Fibroblast of lung (primary cell): Measurements from ENCODE around the gene MARK3. TPM values are rescaled to one million over a fixed set of nuclear protein-coding genes. Genes with fewer than 3 reads are reported as not detected.

Source experiments
- DNase-seq, 2 donors: peaks; one replicate each; pipeline versions ENCODE4 v3.0.0 to v3.0.0-alpha.2; 2010; ENCODE audit warnings: low read depth in 2 of 2
- H2AFZ ChIP-seq: 2 replicates; pipeline ENCODE4 v1.5.1; 2012; ENCODE audit warnings: low read length, control low read depth, inconsistent platforms
- H3K27ac ChIP-seq: 2 replicates; pipeline ENCODE4 v1.5.1; 2011; ENCODE audit warnings: low read length, control low read depth; ENCODE audit not compliant: insufficient read depth
- H3K27me3 ChIP-seq: 2 replicates; pipeline ENCODE4 v1.5.1; 2011; ENCODE audit warnings: mild to moderate bottlenecking, low read length; ENCODE audit not compliant: control insufficient read depth, insufficient read depth
- H3K36me3 ChIP-seq: 2 replicates; pipeline ENCODE4 v1.5.1; 2011; ENCODE audit warnings: low read length; ENCODE audit not compliant: control insufficient read depth, insufficient read depth
- H3K4me1 ChIP-seq: 2 replicates; pipeline ENCODE4 v1.5.1; 2011; ENCODE audit warnings: low read length; ENCODE audit not compliant: control insufficient read depth, insufficient read depth; ENCODE audit errors: extremely low read depth
- H3K4me2 ChIP-seq: 2 replicates; pipeline ENCODE4 v1.5.1; 2011; ENCODE audit warnings: low read length, control low read depth; ENCODE audit not compliant: insufficient read depth; ENCODE audit errors: extremely low read depth
- H3K4me3 ChIP-seq, 4 experiments: fragments of 200-600 bp in 1 of 4; sonication (generic) in 1 of 4; replicated peaks in 1 of 4; 2 replicates each; pipeline ENCODE4 v1.5.1; 2011 to 2016; ENCODE audit warnings: low read length in 4 of 4, low read depth in 3 of 4, mild to moderate bottlenecking in 3 of 4, control low read depth in 2 of 4, inconsistent platforms in 1 of 4, mixed read lengths in 1 of 4; ENCODE audit not compliant: insufficient read depth in 1 of 4; ENCODE audit errors: control extremely low read depth in 1 of 4
- H3K79me2 ChIP-seq: 2 replicates; pipeline ENCODE4 v1.5.1; 2012; ENCODE audit warnings: mild to moderate bottlenecking, low read length, inconsistent platforms; ENCODE audit not compliant: control insufficient read depth, insufficient read depth
- H3K9ac ChIP-seq: 2 replicates; pipeline ENCODE4 v1.5.1; 2011; ENCODE audit warnings: mild to moderate bottlenecking, low read length, control low read depth; ENCODE audit not compliant: insufficient read depth
- H3K9me3 ChIP-seq: 2 replicates; pipeline ENCODE4 v1.5.1; 2012; ENCODE audit warnings: low read depth, low read length; ENCODE audit not compliant: control insufficient read depth, insufficient read depth
- H4K20me1 ChIP-seq: 2 replicates; pipeline ENCODE4 v1.5.1; 2011; ENCODE audit warnings: low read length; ENCODE audit not compliant: control insufficient read depth, insufficient read depth; ENCODE audit errors: extremely low read depth
- CTCF ChIP-seq, 2 donors: IDR thresholded peaks in 1 of 2; conservative IDR thresholded peaks in 1 of 2; 1 replicate in 1 of 2; 2 replicates in 1 of 2; pipeline ENCODE4 v1.5.1; 2011 to 2012; ENCODE audit warnings: low read length in 2 of 2, control low read depth in 1 of 2, inconsistent platforms in 1 of 2, low read depth in 1 of 2, mild to moderate bottlenecking in 1 of 2
- EZH2 ChIP-seq: IDR thresholded peaks from 2 replicates; pipeline ENCODE4 v1.5.1; 2012; ENCODE audit warnings: low read length, control low read depth, mild to moderate bottlenecking; ENCODE audit errors: missing control alignments
- polyA plus RNA-seq, 2 donors: library from polyadenylated mRNA; depleted of rRNA in 1 of 2; stranded (reverse) in 1 of 2; unstranded in 1 of 2; fragments of >200 nt; gene quantifications; 2 replicates each; pipeline ENCODE4 v1.2.1, GENCODE V29; 2011 to 2012; ENCODE audit warnings: missing spikeins in 1 of 2
- total RNA-seq: library from RNA; depleted of rRNA; stranded (reverse); fragments of >200 nt; gene quantifications from 2 replicates; pipeline ENCODE4 v1.2.1, GENCODE V29; 2014

MARK3 gene
- total and polyA plus RNA-seq, 2 donors (not counting 1 experiment from before 2014, with no cell fraction given), result 76.0 to 119 TPM

DNA sequence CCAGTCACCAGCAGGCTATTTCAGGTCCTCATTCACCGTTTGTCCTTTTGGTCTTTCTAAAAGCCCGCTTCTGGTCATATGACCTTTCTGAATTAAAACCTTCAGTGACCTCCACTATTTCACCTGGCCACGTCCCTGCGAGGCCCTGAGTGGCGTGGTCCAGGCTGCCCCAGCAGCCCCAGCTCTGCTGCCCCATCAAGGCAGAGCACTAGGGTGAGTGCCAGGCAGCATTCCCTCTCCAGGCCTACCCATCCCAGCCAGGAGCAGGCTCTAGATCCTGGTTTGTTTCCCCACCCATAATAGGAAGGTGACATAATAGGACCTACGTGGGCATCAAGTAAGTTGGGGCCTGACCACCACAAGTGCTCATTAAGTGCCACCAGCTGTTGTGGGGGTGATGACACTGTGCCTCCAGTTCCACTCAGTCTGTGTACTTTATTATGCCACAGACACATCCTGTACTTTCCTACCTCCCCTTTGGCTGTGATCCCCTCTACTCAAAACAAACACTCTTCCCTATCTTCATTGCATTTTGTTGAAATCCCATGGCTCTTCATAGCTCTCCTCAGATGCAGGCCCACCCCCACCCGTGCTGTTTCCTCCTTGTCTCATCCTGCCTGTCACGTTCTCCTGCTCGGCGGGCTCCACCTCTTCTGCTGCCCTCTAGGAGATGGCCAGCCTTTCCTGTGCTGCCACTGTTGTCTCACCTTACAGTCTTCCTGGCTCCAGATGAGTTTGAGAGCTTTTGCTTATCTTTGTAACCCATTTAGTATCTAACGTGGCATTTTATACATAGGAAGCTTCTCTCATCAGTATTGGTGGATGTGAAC lies 116.0 kb downstream of the MARK3 start:
- Histone ChIP-seq H3K27ac (no peak overlapping the region), H3K27me3 (no peaks in the 10 kb centered on the region), H3K4me1 (no peaks in the 10 kb centered on the region), H2AFZ (no peak overlapping the region), H3K9ac (no peak overlapping the region), H3K79me2 (peaks cover 10% of the 10 kb centered on the region), H3K4me2 (no peak overlapping the region), H4K20me1 (no peaks in the 10 kb centered on the region), H3K4me3 (no peak overlapping the region), H3K9me3 (no peaks in the 10 kb centered on the region), H3K36me3 (peaks cover 35% of the 10 kb centered on the region)
- DNase-seq, result no peak
- TF ChIP-seq EZH2 (no peak), CTCF (conservative IDR thresholded peaks at IDR 0.05 in 1 of 2, IDR thresholded peaks at IDR 0.05 in 1 of 2; ENCODE audit: low read depth in 1 of 2, low read length in 2 of 2) (no peak)

GRCh38 chr14:103501921-103502669 lies 116.9 kb downstream of the MARK3 start:
- no peak for DNase-seq
- H2AFZ ChIP-seq, result no peak overlapping the region
- no peaks in the 10 kb centered on the region for H3K9me3 ChIP-seq
- H3K4me1 ChIP-seq, result no peaks in the 10 kb centered on the region
- TF ChIP-seq EZH2 (no peak), CTCF (conservative IDR thresholded peaks at IDR 0.05 in 1 of 2, IDR thresholded peaks at IDR 0.05 in 1 of 2; ENCODE audit: low read depth in 1 of 2, low read length in 2 of 2) (no peak)
- H3K36me3 ChIP-seq, result peaks cover 35% of the 10 kb centered on the region
- no peaks in the 10 kb centered on the region for H4K20me1 ChIP-seq
- H3K9ac ChIP-seq, result no peak overlapping the region
- no peak overlapping the region for H3K4me2 ChIP-seq
- no peak overlapping the region for H3K27ac ChIP-seq
- H3K4me3 ChIP-seq, result no peak overlapping the region
- no peaks in the 10 kb centered on the region for H3K27me3 ChIP-seq
- H3K79me2 ChIP-seq, result peaks cover 10% of the 10 kb centered on the region

GRCh38 chr14:103502877-103503276 lies 117.7 kb downstream of the MARK3 start:
- Histone ChIP-seq H3K9me3 (no peaks in the 10 kb centered on the region), H3K9ac (no peak overlapping the region), H2AFZ (no peak overlapping the region), H3K27ac (no peak overlapping the region), H4K20me1 (no peaks in the 10 kb centered on the region), H3K27me3 (no peaks in the 10 kb centered on the region), H3K4me2 (no peak overlapping the region), H3K4me1 (no peaks in the 10 kb centered on the region), H3K4me3 (no peak overlapping the region), H3K36me3 (peaks cover 36% of the 10 kb centered on the region), H3K79me2 (peaks cover 10% of the 10 kb centered on the region)
- no peak for TF ChIP-seq EZH2
- no peak for TF ChIP-seq CTCF (conservative IDR thresholded peaks at IDR 0.05 in 1 of 2, IDR thresholded peaks at IDR 0.05 in 1 of 2; ENCODE audit: low read depth in 1 of 2, low read length in 2 of 2)
- DNase-seq, result no peak
